Measurements from ENCODE around the gene DEGS2. TPM values are rescaled to one million over a fixed set of nuclear protein-coding genes. Genes with fewer than 3 reads are reported as not detected.

DEGS2 gene
- total RNA-seq, 1 donor from 2014 or later = 149 TPM

- no peak for DNase-seq (ENCODE audit: low spot score)
Observed at GRCh38 chr14:100115236-100115635, 44.2 kb downstream of the DEGS2 start.

- no peak for DNase-seq (ENCODE audit: low spot score)
Observed at GRCh38 chr14:100114109-100114765, 45.2 kb downstream of the DEGS2 start.

- DNase-seq (ENCODE audit: low spot score) = no peak
Observed at GRCh38 chr14:100111931-100112704, 47.3 kb downstream of the DEGS2 start.

GRCh38 chr14:100110816-100111215 is 48.6 kb downstream of the DEGS2 start:
- DNase-seq (ENCODE audit: low spot score) = no peak

- DNase-seq (ENCODE audit: low spot score) = no peak
Observed at GRCh38 chr14:100109594-100109955, 49.9 kb downstream of the DEGS2 start.

- no peak for DNase-seq (ENCODE audit: low spot score)
Observed at GRCh38 chr14:100108840-100109593, 50.4 kb downstream of the DEGS2 start.

- DNase-seq (ENCODE audit: low spot score) = peak; percentile 76
Observed at GRCh38 chr14:100108042-100108825, 51.2 kb downstream of the DEGS2 start.

GRCh38 chr14:100107236-100107635 is 52.2 kb downstream of the DEGS2 start:
- no peak for DNase-seq (ENCODE audit: low spot score)

GRCh38 chr14:100106250-100107112 is 53.0 kb downstream of the DEGS2 start:
- no peak for DNase-seq (ENCODE audit: low spot score)

GRCh38 chr14:100105357-100106169 is 53.9 kb downstream of the DEGS2 start:
- DNase-seq (ENCODE audit: low spot score) = no peak

GRCh38 chr14:100104523-100105300 is 54.7 kb downstream of the DEGS2 start:
- no peak for DNase-seq (ENCODE audit: low spot score)

- no peak for DNase-seq (ENCODE audit: low spot score)
Observed at GRCh38 chr14:100104006-100104352, 55.5 kb downstream of the DEGS2 start.

GRCh38 chr14:100103250-100104005 is 56.0 kb downstream of the DEGS2 start:
- DNase-seq (ENCODE audit: low spot score) = no peak

- no peak for DNase-seq (ENCODE audit: low spot score)
Observed at GRCh38 chr14:100102156-100102785, 57.2 kb downstream of the DEGS2 start.

GRCh38 chr14:100100032-100100703 is 59.3 kb downstream of the DEGS2 start:
- DNase-seq (ENCODE audit: low spot score) = no peak

- DNase-seq (ENCODE audit: low spot score) = no peak
Observed at GRCh38 chr14:100098171-100098570, 61.3 kb downstream of the DEGS2 start.

- no peak for DNase-seq (ENCODE audit: low spot score)
Observed at GRCh38 chr14:100096656-100097055, 62.8 kb downstream of the DEGS2 start.

Data from mucosa of gallbladder (tissue), 1 donor.